K562 (cell line): ENCODE measurements around the gene TULP1. TPM values are rescaled to one million over a fixed set of nuclear protein-coding genes. Genes with fewer than 3 reads are reported as not detected.

Experiments
- ATAC-seq: fragments of 200-7000 bp; cut with Tn5 transposase; 3 replicates; pipeline ENCODE4 v1.9.1; 2020; ENCODE audit warnings: moderate library complexity
- BruUV-seq: library from RNA; stranded (reverse); fragments of 400-500 nt; replicated peaks from 2 replicates; lab custom pipeline; 2021; lab: Mats Ljungman, UMichigan
- CTCF ChIA-PET: fragments of 300-600 bp; formaldehyde crosslinking; extraction: SDS; loops from one replicate; lab custom pipeline; 2021; ENCODE audit warnings: low intra/inter-chr PET ratio; lab: Yijun Ruan, JAX
- POLR2A ChIA-PET: fragments of 300-600, 350-650 bp; sonication (Branson Sonifier 250); formaldehyde crosslinking; extraction: SDS; loops from one replicate; lab custom pipeline; 2021; ENCODE audit warnings: antibody characterized with exemption, inconsistent platforms; lab: Yijun Ruan, JAX
- DNase-seq, 4 experiments: peaks; one replicate each; pipeline versions ENCODE4 v3.0.0 to v3.0.0-alpha.2; 2011 to 2018; ENCODE audit warnings: low spot score in 3 of 4, mixed read lengths in 3 of 4; ENCODE audit errors: extremely low read depth in 1 of 4
- FAIRE-seq: peaks from 2 replicates; lab custom pipeline; 2011; peaks lifted over from hg19 to GRCh38; lab: Jason Lieb, UNC
- H2AFZ ChIP-seq: 2 replicates; pipeline ENCODE4 v1.6.0; 2011; ENCODE audit warnings: low read depth, low read length, control low read depth, inconsistent platforms
- H3K27ac ChIP-seq: fragments of 200-600 bp; 3 replicates; pipeline ENCODE4 v1.8.0; 2011; ENCODE audit warnings: low read depth, mild to moderate bottlenecking, control low read depth, inconsistent platforms, low read length, moderate library complexity, mixed read lengths; ENCODE audit errors: extremely low read depth
- H3K27me3 ChIP-seq, 2 experiments: fragments of 300-600 bp in 1 of 2; 2 replicates in 1 of 2; 3 replicates in 1 of 2; pipeline versions ENCODE4 v1.6.0 to v1.8.0; 2011; ENCODE audit warnings: inconsistent platforms in 2 of 2, low read length in 2 of 2, mild to moderate bottlenecking in 1 of 2, mixed read lengths in 1 of 2, moderate library complexity in 1 of 2; ENCODE audit not compliant: control insufficient read depth in 2 of 2, insufficient read depth in 2 of 2
- H3K36me3 ChIP-seq: fragments of 300-600 bp; 3 replicates; pipeline ENCODE4 v1.8.0; 2011; ENCODE audit warnings: mild to moderate bottlenecking, low read length, inconsistent platforms; ENCODE audit not compliant: control insufficient read depth, insufficient read depth
- H3K4me1 ChIP-seq, 2 experiments: fragments of 200-600 bp in 1 of 2; replicated peaks in 1 of 2; 2 replicates in 1 of 2; 3 replicates in 1 of 2; pipeline versions ENCODE4 v1.5.1 to v1.8.0; 2011; ENCODE audit warnings: inconsistent platforms in 2 of 2, low read length in 2 of 2, mild to moderate bottlenecking in 1 of 2, mixed read lengths in 1 of 2, moderate library complexity in 1 of 2; ENCODE audit not compliant: control insufficient read depth in 2 of 2, insufficient read depth in 2 of 2
- H3K4me2 ChIP-seq: 2 replicates; pipeline ENCODE4 v1.6.1; 2011; ENCODE audit warnings: low read length, control low read depth, inconsistent platforms, mixed read lengths; ENCODE audit not compliant: insufficient read depth
- H3K4me3 ChIP-seq: fragments of 200-600 bp; sonication (generic), shearing (Covaris generic); 2 replicates; pipeline ENCODE4 v1.5.1; 2016; ENCODE audit warnings: control low read depth, inconsistent platforms
- H3K79me2 ChIP-seq: fragments of 200-600 bp; 3 replicates; pipeline ENCODE4 v1.8.0; 2011; ENCODE audit warnings: low read length, inconsistent platforms; ENCODE audit not compliant: control insufficient read depth, insufficient read depth
- H3K9ac ChIP-seq, 2 experiments: 2 replicates each; pipeline versions ENCODE4 v1.6.0 to v1.6.1; 2011; ENCODE audit warnings: low read depth in 2 of 2, low read length in 2 of 2, control low read depth in 1 of 2, inconsistent platforms in 1 of 2, mild to moderate bottlenecking in 1 of 2, mixed read lengths in 1 of 2; ENCODE audit not compliant: insufficient read depth in 1 of 2
- H3K9me1 ChIP-seq: one replicate; pipeline ENCODE4 v1.6.0; 2011; ENCODE audit warnings: inconsistent platforms, mild to moderate bottlenecking, low read length, moderate library complexity; ENCODE audit not compliant: control insufficient read depth, insufficient read depth
- H3K9me3 ChIP-seq: replicated peaks from 2 replicates; pipeline ENCODE4 v1.5.1; 2011; ENCODE audit warnings: low read depth, low read length, inconsistent platforms; ENCODE audit not compliant: control insufficient read depth, insufficient read depth
- H4K20me1 ChIP-seq: replicated peaks from 2 replicates; pipeline ENCODE4 v1.6.1; 2011; ENCODE audit warnings: low read length, inconsistent platforms, mixed read lengths; ENCODE audit not compliant: control insufficient read depth, insufficient read depth
- CCAR2 ChIP-seq: fragments of 200-400 bp; formaldehyde crosslinking; IDR thresholded peaks from 2 replicates; pipeline ENCODE4 v1.6.1; 2017; ENCODE audit warnings: mild to moderate bottlenecking, low read depth, low read length
- EP300 ChIP-seq: IDR thresholded peaks from 2 replicates; pipeline ENCODE4 v1.6.1; 2012; ENCODE audit warnings: low read length, improper control_type of control experiment
- FOXK1 ChIP-seq: sonication (generic); formaldehyde crosslinking; IDR thresholded peaks from 2 replicates; pipeline ENCODE4 v1.8.0; 2022; ENCODE audit warnings: missing genetic modification reagents, mild to moderate bottlenecking, borderline replicate concordance
- HDAC2 ChIP-seq: fragments of 450-650 bp; IDR thresholded peaks from 2 replicates; pipeline ENCODE4 v1.6.1; 2016; ENCODE audit warnings: mild to moderate bottlenecking
- LCOR ChIP-seq: sonication (generic); formaldehyde crosslinking; IDR thresholded peaks from 2 replicates; pipeline ENCODE4 v1.8.0; 2022; ENCODE audit warnings: mild to moderate bottlenecking, missing genetic modification reagents
- RBM22 ChIP-seq: fragments of 200-400 bp; formaldehyde crosslinking; IDR thresholded peaks from 2 replicates; pipeline ENCODE4 v1.6.1; 2018; ENCODE audit warnings: low read length, low read depth; ENCODE audit not compliant: poor library complexity, severe bottlenecking
- SLC30A9 ChIP-seq: fragments of 250-450 bp; sonication (Bioruptor Pico); IDR thresholded peaks from 2 replicates; pipeline ENCODE4 v1.8.0; 2022; ENCODE audit warnings: mild to moderate bottlenecking, moderate library complexity
- STAG1 ChIP-seq: sonication (generic); formaldehyde crosslinking; IDR thresholded peaks from 2 replicates; pipeline ENCODE4 v1.5.0; 2020; ENCODE audit warnings: missing genetic modification reagents, borderline replicate concordance
- TCF15 ChIP-seq: fragments of 250-450 bp; sonication (Bioruptor Pico); IDR thresholded peaks from 2 replicates; pipeline ENCODE4 v1.8.0; 2022; ENCODE audit warnings: moderate library complexity, mild to moderate bottlenecking, inconsistent platforms
- ZBTB17 ChIP-seq: fragments of 450-650 bp; formaldehyde crosslinking; IDR thresholded peaks from 2 replicates; pipeline ENCODE4 v1.4.0; 2020; ENCODE audit warnings: mild to moderate bottlenecking
- ZNF655 ChIP-seq: fragments of 250-450 bp; sonication (Bioruptor Pico); IDR thresholded peaks from 2 replicates; pipeline ENCODE4 v1.5.0; 2021
- whole genome bisulfite sequencing: fragments of 100-300 bp; shearing (Covaris generic); methylation state at CpG from one replicate; pipeline ENCODE4 v1.1.6; 2016; ENCODE audit warnings: low coverage, mixed read lengths; ENCODE audit not compliant: insufficient coverage; ENCODE audit errors: missing lambda C conversion rate; 5-methylcytosine and 5-hydroxymethylcytosine counted together
- in situ Hi-C: fragments of 300-500 bp; cut with MboI; formaldehyde crosslinking; loops from 4 replicates; pipeline ENCODE4 v1.15.0; 2018; ENCODE audit warnings: inconsistent platforms, mixed read lengths
- intact Hi-C: fragments of 100-400 bp; cut with micrococcal nuclease; formaldehyde crosslinking; loops from 2 replicates; pipeline ENCODE4 v1.14.2; 2022
- polyA plus RNA-seq, 8 experiments: library from polyadenylated mRNA; depleted of rRNA in 4 of 8; stranded (reverse) in 5 of 8; unstranded in 3 of 8; fragments of >200 nt; fragmentation: Nextera tagmentation in 2 of 8; fragmentation: Illumina TruSeq in 1 of 8; extraction: Ambion mirVana in 2 of 8; extraction: Trizol in 1 of 8; gene quantifications; 2 replicates each; pipeline versions ENCODE4 v1.2.1 to v1.2.3, GENCODE V29; 2011 to 2014; ENCODE audit warnings: inconsistent platforms in 1 of 8, missing spikeins in 1 of 8
- total RNA-seq, 7 experiments: library from RNA; depleted of rRNA in 6 of 7; stranded (reverse); fragments of >200 nt in 6 of 7; fragmentation: Illumina TruSeq in 2 of 7; extraction: Trizol in 2 of 7; gene quantifications; 2 replicates each; pipeline versions ENCODE4 v1.2.1 to v1.2.3, GENCODE V29; 2011 to 2021; ENCODE audit warnings: low replicate concordance in 1 of 7
- TF ChIP-seq, protein P1 (sequence below): fragments of 450-650 bp; IDR thresholded peaks from 2 replicates; pipeline ENCODE4 v1.6.1; 2017; ENCODE audit warnings: antibody characterized with exemption
- TF ChIP-seq, protein P2 (sequence below), 2 experiments: fragments of 200-800 bp in 1 of 2; sonication (Bioruptor generic) in 1 of 2; sonication (generic) in 1 of 2; formaldehyde crosslinking in 1 of 2; IDR thresholded peaks in 1 of 2; conservative IDR thresholded peaks in 1 of 2; 2 replicates each; pipeline versions ENCODE4 v1.5.0 to v1.6.1; 2016 to 2020; ENCODE audit warnings: missing compliant biosample characterization in 1 of 2, missing genetic modification characterization in 1 of 2, missing genetic modification reagents in 1 of 2
- TF ChIP-seq, protein P3 (sequence below): fragments of 450-650 bp; formaldehyde crosslinking; IDR thresholded peaks from 2 replicates; pipeline ENCODE4 v1.4.0; 2020; ENCODE audit warnings: mild to moderate bottlenecking, moderate library complexity

The TULP1 gene
- total and polyA plus RNA-seq, 9 of the 15 experiments (the other 6 are each of a cell fraction or from before 2014, with no cell fraction given), result 0.06 to 0.17 (median 0.09) TPM; not detected in 6

DNA sequence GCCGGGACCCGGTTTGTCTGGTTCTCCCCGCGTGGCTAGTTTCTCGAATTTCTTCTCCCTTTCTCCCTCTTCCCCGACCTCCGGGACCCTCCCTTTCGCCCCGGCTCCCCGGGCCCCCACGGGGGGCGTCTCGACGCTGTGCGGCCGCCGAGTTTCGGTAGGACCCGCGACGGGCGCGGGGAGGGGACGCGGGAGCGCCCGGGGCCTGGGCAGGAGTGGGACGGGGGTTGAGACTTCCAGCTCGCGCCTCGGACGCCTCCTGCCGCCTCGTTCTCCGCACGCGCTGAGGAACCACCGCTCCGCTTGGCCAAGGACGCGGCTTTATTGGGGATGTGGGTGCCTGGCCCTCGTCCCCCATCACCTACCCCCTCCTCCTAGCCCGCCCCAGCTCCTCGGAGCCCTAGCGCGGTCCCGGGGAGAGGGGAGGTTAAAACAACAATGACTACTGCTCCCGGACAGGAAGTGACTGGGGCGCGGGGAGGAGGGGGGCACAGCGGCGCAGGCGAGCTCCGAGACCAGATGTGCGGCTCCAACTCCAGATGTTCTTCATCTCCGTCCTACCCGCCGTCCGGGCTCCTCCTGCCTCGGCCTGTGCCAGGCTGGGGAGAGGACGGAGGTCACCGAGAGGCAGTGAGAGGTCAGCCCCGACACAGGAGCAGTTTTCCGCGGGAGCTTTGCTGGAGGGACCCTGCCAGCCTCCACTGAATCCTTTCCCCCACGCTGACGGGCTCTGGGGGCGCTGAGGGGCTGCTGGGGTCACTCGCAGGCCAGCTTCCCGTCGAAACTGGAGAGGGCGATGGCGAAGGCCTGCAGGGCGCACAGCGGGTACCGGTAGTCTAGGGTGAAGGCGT lies 14.9 kb downstream of the TULP1 start:
- POLR2A ChIA-PET, result interaction anchor here (0.5 to 3.5 kb wide), 13 partner anchors 11 to 424 kb away, joined by 3 to 50 read pairs (median 3); partner anchors contain the start of gene RPL10A
- Histone ChIP-seq H3K4me2 (peak overlapping the region; percentile 79), H3K79me2 (peaks cover 33% of the 10 kb centered on the region), H3K27me3 (no peaks in the 10 kb centered on the region), H3K4me1 (peaks cover 27 to 47% of the 10 kb centered on the region in 2 experiments; a peak in 4 of 5 replicates), H4K20me1 (peaks cover 16% of the 10 kb centered on the region; the same call in 1 of the 2 replicates), H3K9ac (peak overlapping the region; percentile 93 to 97), H3K4me3 (peak overlapping the region; percentile 69), H3K27ac (peak overlapping the region; percentile 95), H2AFZ (peak overlapping the region; percentile 84), H3K9me3 (no peaks in the 10 kb centered on the region), H3K36me3 (no peaks in the 10 kb centered on the region), H3K9me1 (peaks cover 3% of the 10 kb centered on the region)
- no peak for FAIRE-seq
- in situ Hi-C loops (no loop called here), intact Hi-C loops (no loop called here)
- CTCF ChIA-PET, result no interaction called here
- peak; percentile 64 for ATAC-seq
- BruUV-seq, result no TSS peak
- 9% methylated on average over 52 of the region's 77 CpGs for WGBS
- peak; percentile 83 to 86 (median 85) for DNase-seq
- TF ChIP-seq, protein P1, sequence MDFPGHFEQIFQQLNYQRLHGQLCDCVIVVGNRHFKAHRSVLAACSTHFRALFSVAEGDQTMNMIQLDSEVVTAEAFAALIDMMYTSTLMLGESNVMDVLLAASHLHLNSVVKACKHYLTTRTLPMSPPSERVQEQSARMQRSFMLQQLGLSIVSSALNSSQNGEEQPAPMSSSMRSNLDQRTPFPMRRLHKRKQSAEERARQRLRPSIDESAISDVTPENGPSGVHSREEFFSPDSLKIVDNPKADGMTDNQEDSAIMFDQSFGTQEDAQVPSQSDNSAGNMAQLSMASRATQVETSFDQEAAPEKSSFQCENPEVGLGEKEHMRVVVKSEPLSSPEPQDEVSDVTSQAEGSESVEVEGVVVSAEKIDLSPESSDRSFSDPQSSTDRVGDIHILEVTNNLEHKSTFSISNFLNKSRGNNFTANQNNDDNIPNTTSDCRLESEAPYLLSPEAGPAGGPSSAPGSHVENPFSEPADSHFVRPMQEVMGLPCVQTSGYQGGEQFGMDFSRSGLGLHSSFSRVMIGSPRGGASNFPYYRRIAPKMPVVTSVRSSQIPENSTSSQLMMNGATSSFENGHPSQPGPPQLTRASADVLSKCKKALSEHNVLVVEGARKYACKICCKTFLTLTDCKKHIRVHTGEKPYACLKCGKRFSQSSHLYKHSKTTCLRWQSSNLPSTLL, result no peak
- TF ChIP-seq TCF15 (CRISPR knock-in tag) (no peak; the same call in 1 of the 2 replicates), STAG1 (CRISPR knock-in tag) (peak; percentile 84), RBM22 (peak; percentile 85), FOXK1 (CRISPR knock-in tag) (peak; percentile 90), ZBTB17 (CRISPR knock-in tag) (peak; percentile 77; the same call in 1 of the 2 replicates), LCOR (CRISPR knock-in tag) (peak; percentile 96), SLC30A9 (CRISPR knock-in tag) (no peak), ZNF655 (CRISPR knock-in tag) (no peak), EP300 (no peak), CCAR2 (no peak), HDAC2 (0 out of 2 replicates have a peak, but pooled peaks have one; percentile 2)
- TF ChIP-seq, protein P2, sequence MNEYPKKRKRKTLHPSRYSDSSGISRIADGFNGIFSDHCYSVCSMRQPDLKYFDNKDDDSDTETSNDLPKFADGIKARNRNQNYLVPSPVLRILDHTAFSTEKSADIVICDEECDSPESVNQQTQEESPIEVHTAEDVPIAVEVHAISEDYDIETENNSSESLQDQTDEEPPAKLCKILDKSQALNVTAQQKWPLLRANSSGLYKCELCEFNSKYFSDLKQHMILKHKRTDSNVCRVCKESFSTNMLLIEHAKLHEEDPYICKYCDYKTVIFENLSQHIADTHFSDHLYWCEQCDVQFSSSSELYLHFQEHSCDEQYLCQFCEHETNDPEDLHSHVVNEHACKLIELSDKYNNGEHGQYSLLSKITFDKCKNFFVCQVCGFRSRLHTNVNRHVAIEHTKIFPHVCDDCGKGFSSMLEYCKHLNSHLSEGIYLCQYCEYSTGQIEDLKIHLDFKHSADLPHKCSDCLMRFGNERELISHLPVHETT (CRISPR knock-in tag; conservative IDR thresholded peaks at IDR 0.05 in 1 of 2, IDR thresholded peaks at IDR 0.05 in 1 of 2), result no peak; a peak in 1 of 4 replicates
- TF ChIP-seq, protein P3, sequence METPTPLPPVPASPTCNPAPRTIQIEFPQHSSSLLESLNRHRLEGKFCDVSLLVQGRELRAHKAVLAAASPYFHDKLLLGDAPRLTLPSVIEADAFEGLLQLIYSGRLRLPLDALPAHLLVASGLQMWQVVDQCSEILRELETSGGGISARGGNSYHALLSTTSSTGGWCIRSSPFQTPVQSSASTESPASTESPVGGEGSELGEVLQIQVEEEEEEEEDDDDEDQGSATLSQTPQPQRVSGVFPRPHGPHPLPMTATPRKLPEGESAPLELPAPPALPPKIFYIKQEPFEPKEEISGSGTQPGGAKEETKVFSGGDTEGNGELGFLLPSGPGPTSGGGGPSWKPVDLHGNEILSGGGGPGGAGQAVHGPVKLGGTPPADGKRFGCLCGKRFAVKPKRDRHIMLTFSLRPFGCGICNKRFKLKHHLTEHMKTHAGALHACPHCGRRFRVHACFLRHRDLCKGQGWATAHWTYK, result peak; percentile 19; the same call in 1 of the 2 replicates
